Right lung (tissue), 5 donors: ENCODE measurements around the gene RC3H1. TPM values are rescaled to one million over a fixed set of nuclear protein-coding genes. Genes with fewer than 3 reads are reported as not detected.
A peak's percentile ranks its signal among the peaks of the same experiment; 100 is the strongest.
"Not testable (repeated sequence)": the region's sequence is repeated elsewhere in the genome, so short reads cannot be mapped to it uniquely, and the experiment has no call there.

Experiments used
- DNase-seq, 2 donors: peaks; one replicate each; pipeline ENCODE4 v3.0.0-alpha.2; 2013
- polyA plus RNA-seq, 5 donors: library from polyadenylated mRNA; unstranded; fragments of 120-200 nt; gene quantifications; one replicate each; pipeline versions ENCODE4 v1.2.1 to v1.2.3, GENCODE V29; 2013; ENCODE audit warnings: inconsistent platforms in 1 of 5, low replicate concordance in 1 of 5; ENCODE audit not compliant: insufficient read length in 5 of 5, insufficient read depth in 1 of 5

Gene RC3H1
- polyA plus RNA-seq, 5 donors = 9.6 to 17.1 (median 12.4) TPM

DNA sequence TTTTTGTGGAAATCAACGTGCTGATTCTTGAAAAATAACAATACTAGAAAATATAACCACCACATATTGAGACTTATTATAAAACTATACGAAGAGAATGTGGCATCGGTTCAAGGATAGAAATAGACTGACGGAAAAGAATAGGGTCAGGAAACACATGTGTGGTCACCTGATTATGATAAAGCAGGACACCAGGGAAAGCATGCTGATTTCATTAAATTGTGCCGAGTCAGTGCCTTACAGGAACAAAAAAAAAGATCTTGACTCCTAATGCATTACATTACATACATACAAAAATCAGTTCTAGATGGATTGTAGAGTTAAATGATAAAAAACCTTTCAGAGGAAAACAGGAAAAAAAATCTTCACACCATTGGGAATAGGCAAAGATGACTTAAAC, 61.5 kb downstream of the RC3H1 start:
- DNase-seq = peak in 1 of 2 donors; percentile 1

- no peak for DNase-seq
Measured at GRCh38 chr1:173954179-173954578, 68.0 kb downstream of the RC3H1 start.

GRCh38 chr1:173948594-173948993, 73.6 kb downstream of the RC3H1 start:
- no peak for DNase-seq

GRCh38 chr1:173946380-173946921, 75.7 kb downstream of the RC3H1 start:
- DNase-seq = no peak

GRCh38 chr1:173937062-173937461, 85.1 kb downstream of the RC3H1 start:
- no peak for DNase-seq

DNA sequence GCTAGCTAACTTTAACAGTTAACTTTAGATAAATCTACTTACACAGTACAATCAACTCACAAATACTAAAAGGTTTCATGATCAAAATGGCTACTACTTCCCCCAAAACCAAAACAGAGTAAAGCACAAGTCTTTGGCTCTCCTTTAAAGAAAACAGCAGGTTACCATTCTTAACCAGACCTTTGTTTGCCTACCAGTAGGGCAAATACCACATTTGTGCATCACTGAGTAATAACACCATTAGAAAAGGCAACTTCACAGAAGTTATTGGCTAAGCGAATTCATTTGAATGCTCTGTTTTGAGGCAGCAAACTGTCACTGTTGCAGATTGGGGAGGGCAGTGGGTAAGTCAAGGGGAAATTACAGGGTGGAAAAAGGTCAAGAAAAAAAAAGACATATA, 87.7 kb downstream of the RC3H1 start:
- no peak for DNase-seq

- not testable (repeated sequence) for DNase-seq
Measured at GRCh38 chr1:173930541-173930940, 91.6 kb downstream of the RC3H1 start.

- DNase-seq = no peak
Measured at GRCh38 chr1:173925306-173926242, 96.6 kb downstream of the RC3H1 start.

DNA sequence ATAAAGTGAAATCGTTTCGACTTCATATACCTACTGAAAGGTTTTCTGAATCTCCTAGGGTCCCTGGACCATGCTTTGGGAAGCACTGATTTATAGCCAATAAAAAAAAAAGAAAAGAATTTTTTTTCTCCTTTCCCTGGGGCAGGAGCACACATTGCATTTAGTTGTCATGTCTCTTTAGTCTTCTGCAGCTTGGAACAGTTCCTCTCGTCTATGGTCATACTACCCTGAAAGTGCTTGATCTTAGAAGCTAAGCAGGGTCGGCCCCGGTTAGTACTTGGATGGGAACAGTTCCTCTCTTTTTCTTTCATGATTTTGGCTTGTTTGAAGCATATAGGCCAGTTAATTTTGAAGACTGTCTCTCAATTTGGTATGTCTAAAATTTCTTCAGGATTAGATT, 101.3 kb downstream of the RC3H1 start:
- no peak for DNase-seq

GRCh38 chr1:173917635-173918493, 104.3 kb downstream of the RC3H1 start:
- DNase-seq = no peak

- DNase-seq = no peak
Measured at GRCh38 chr1:173917149-173917548, 105.0 kb downstream of the RC3H1 start, which contains the start of gene SERPINC1. TSS of gene SERPINC1 (minus strand) at chr1:173917327. CDS start at chr1:173917259, 68 bp downstream.

DNA sequence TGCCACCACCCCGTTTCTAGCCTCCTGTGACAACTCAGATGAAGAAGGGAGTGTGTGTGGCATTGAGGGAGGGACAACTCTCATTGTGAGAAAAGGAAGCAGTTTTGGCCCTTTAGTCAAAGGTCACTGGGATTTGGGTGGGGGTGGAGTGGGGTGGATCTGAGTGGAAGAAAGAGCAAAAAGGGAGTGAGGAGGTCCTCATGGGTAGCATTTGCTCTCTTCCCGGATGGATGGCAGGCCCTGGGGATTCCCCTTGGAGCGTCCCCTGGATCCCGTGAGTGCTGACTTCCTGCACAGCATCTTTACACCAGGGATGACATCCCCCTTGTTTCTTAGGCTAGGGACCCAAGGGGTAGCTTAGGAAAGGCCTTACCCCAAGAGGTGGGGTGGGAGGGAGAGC, 105.5 kb downstream of the RC3H1 start:
- DNase-seq = no peak

- no peak for DNase-seq
Measured at GRCh38 chr1:173915596-173915995, 106.6 kb downstream of the RC3H1 start.

GRCh38 chr1:173914366-173914871, 107.7 kb downstream of the RC3H1 start:
- no peak for DNase-seq

- no peak for DNase-seq
Measured at GRCh38 chr1:173913111-173913510, 109.0 kb downstream of the RC3H1 start.

GRCh38 chr1:173903827-173904531, 118.2 kb downstream of the RC3H1 start:
- peak; percentile 8 to 13 for DNase-seq

GRCh38 chr1:173900992-173901391, 121.2 kb downstream of the RC3H1 start:
- no peak for DNase-seq

GRCh38 chr1:173900427-173900826, 121.7 kb downstream of the RC3H1 start:
- DNase-seq = no peak

GRCh38 chr1:173894189-173894588, 128.0 kb downstream of the RC3H1 start:
- DNase-seq = no peak

GRCh38 chr1:173893611-173894010, 128.5 kb downstream of the RC3H1 start:
- DNase-seq = no peak

DNA sequence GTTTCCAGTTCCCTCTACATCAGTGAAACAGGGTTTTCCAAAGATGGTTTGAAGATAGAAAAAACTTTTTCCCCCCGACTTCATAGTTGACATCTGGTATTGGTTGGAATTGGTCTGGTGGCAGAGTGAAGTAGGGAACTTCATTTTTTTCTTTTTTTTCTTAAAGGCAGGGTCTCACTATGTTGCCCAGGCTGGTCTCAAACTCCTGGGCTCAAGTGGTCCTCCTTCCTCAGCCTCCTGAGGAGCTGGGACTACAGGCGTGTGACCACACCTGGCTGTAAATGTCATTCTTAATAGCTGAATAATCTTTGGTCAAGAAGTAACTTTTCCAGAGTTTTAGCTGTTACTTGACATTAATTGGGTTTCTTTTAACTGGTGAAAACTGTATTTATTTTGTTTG, 132.3 kb downstream of the RC3H1 start:
- no peak for DNase-seq
